Measurements from ENCODE around the gene CEACAM21.

Gene CEACAM21

GRCh38 chr19:41617941-41618730 lies 42.2 kb downstream of the CEACAM21 start:
- no peak for DNase-seq
- no peaks in the 10 kb centered on the region for H4K20me1 ChIP-seq (ENCODE audit: insufficient read depth, low read length)
- H3K9me2 ChIP-seq (replicated peaks; ENCODE audit: insufficient read depth, low read length): no peaks in the 10 kb centered on the region
- H2AFZ ChIP-seq (ENCODE audit: low read length): no peak overlapping the region
- TF ChIP-seq EZH2 (optimal IDR thresholded peaks at IDR 0.05; ENCODE audit: low read depth, low read length) (no peak), EZH2phosphoT487 (IDR thresholded peaks at IDR 0.05; ENCODE audit: low read length) (no peak)
- TF ChIP-seq, protein P1, sequence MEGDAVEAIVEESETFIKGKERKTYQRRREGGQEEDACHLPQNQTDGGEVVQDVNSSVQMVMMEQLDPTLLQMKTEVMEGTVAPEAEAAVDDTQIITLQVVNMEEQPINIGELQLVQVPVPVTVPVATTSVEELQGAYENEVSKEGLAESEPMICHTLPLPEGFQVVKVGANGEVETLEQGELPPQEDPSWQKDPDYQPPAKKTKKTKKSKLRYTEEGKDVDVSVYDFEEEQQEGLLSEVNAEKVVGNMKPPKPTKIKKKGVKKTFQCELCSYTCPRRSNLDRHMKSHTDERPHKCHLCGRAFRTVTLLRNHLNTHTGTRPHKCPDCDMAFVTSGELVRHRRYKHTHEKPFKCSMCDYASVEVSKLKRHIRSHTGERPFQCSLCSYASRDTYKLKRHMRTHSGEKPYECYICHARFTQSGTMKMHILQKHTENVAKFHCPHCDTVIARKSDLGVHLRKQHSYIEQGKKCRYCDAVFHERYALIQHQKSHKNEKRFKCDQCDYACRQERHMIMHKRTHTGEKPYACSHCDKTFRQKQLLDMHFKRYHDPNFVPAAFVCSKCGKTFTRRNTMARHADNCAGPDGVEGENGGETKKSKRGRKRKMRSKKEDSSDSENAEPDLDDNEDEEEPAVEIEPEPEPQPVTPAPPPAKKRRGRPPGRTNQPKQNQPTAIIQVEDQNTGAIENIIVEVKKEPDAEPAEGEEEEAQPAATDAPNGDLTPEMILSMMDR (IDR thresholded peaks at IDR 0.05; ENCODE audit: low read length): no peak
- H3K9ac ChIP-seq (ENCODE audit: low read length): no peak overlapping the region
- no peak overlapping the region for H3K4me3 ChIP-seq (ENCODE audit: low read length)
- H3K9me3 ChIP-seq (replicated peaks; ENCODE audit: insufficient read depth, low read length): no peaks in the 10 kb centered on the region
- no peaks in the 10 kb centered on the region for H3K79me2 ChIP-seq (ENCODE audit: low read length)
- no peak overlapping the region for H3K27ac ChIP-seq (ENCODE audit: low read length)
- peaks cover 74% of the 10 kb centered on the region for H3K27me3 ChIP-seq (replicated peaks; ENCODE audit: insufficient read depth, low read length)
- H3K4me2 ChIP-seq (ENCODE audit: low read depth, low read length): no peak overlapping the region
- H3F3A ChIP-seq (ENCODE audit: insufficient read depth, low read length): no peaks in the 10 kb centered on the region
- no peaks in the 10 kb centered on the region for H3K36me3 ChIP-seq (replicated peaks; ENCODE audit: insufficient read depth, low read length)
- no peaks in the 10 kb centered on the region for H3K4me1 ChIP-seq (ENCODE audit: low read length)

- H3K4me3 ChIP-seq (ENCODE audit: low read length): no peak overlapping the region
Measured at GRCh38 chr19:41619018-41619556, 43.1 kb downstream of the CEACAM21 start.

GRCh38 chr19:41620171-41620570 lies 44.2 kb downstream of the CEACAM21 start:
- Histone ChIP-seq H3K4me2 (ENCODE audit: low read depth, low read length) (no peak overlapping the region), H2AFZ (ENCODE audit: low read length) (no peak overlapping the region), H3K9me2 (replicated peaks; ENCODE audit: insufficient read depth, low read length) (no peaks in the 10 kb centered on the region), H3F3A (ENCODE audit: insufficient read depth, low read length) (no peaks in the 10 kb centered on the region), H4K20me1 (ENCODE audit: insufficient read depth, low read length) (no peaks in the 10 kb centered on the region), H3K9ac (ENCODE audit: low read length) (no peak overlapping the region), H3K79me2 (ENCODE audit: low read length) (no peaks in the 10 kb centered on the region), H3K36me3 (replicated peaks; ENCODE audit: insufficient read depth, low read length) (no peaks in the 10 kb centered on the region), H3K9me3 (replicated peaks; ENCODE audit: insufficient read depth, low read length) (no peaks in the 10 kb centered on the region), H3K4me3 (ENCODE audit: low read length) (no peak overlapping the region), H3K4me1 (ENCODE audit: low read length) (no peaks in the 10 kb centered on the region), H3K27me3 (replicated peaks; ENCODE audit: insufficient read depth, low read length) (peaks cover 84% of the 10 kb centered on the region), H3K27ac (ENCODE audit: low read length) (no peak overlapping the region)
- DNase-seq: no peak
- TF ChIP-seq, protein P1 (IDR thresholded peaks at IDR 0.05; ENCODE audit: low read length): no peak
- TF ChIP-seq EZH2phosphoT487 (IDR thresholded peaks at IDR 0.05; ENCODE audit: low read length): no peak
- TF ChIP-seq EZH2 (optimal IDR thresholded peaks at IDR 0.05; ENCODE audit: low read depth, low read length): no peak

More at GRCh38 chr19:41619018-41619556, 43.1 kb downstream of the CEACAM21 start:
- Histone ChIP-seq H3K27me3 (replicated peaks; ENCODE audit: insufficient read depth, low read length) (peaks cover 78% of the 10 kb centered on the region), H3K4me1 (ENCODE audit: low read length) (no peaks in the 10 kb centered on the region), H3K4me2 (ENCODE audit: low read depth, low read length) (no peak overlapping the region), H3F3A (ENCODE audit: insufficient read depth, low read length) (no peaks in the 10 kb centered on the region), H4K20me1 (ENCODE audit: insufficient read depth, low read length) (no peaks in the 10 kb centered on the region), H3K9me2 (replicated peaks; ENCODE audit: insufficient read depth, low read length) (no peaks in the 10 kb centered on the region), H3K9me3 (replicated peaks; ENCODE audit: insufficient read depth, low read length) (no peaks in the 10 kb centered on the region), H3K36me3 (replicated peaks; ENCODE audit: insufficient read depth, low read length) (no peaks in the 10 kb centered on the region), H2AFZ (ENCODE audit: low read length) (no peak overlapping the region), H3K79me2 (ENCODE audit: low read length) (no peaks in the 10 kb centered on the region), H3K27ac (ENCODE audit: low read length) (no peak overlapping the region), H3K9ac (ENCODE audit: low read length) (no peak overlapping the region)
- DNase-seq: no peak
- no peak for TF ChIP-seq EZH2 (optimal IDR thresholded peaks at IDR 0.05; ENCODE audit: low read depth, low read length)
- TF ChIP-seq, protein P1 (IDR thresholded peaks at IDR 0.05; ENCODE audit: low read length): no peak
- no peak for TF ChIP-seq EZH2phosphoT487 (IDR thresholded peaks at IDR 0.05; ENCODE audit: low read length)
